Measurements from ENCODE around the gene C7orf57. TPM values are rescaled to one million over a fixed set of nuclear protein-coding genes. Genes with fewer than 3 reads are reported as not detected.

The C7orf57 gene
- polyA plus RNA-seq, 4 donors, result 0.03 to 0.04 TPM; not detected in 2

DNA sequence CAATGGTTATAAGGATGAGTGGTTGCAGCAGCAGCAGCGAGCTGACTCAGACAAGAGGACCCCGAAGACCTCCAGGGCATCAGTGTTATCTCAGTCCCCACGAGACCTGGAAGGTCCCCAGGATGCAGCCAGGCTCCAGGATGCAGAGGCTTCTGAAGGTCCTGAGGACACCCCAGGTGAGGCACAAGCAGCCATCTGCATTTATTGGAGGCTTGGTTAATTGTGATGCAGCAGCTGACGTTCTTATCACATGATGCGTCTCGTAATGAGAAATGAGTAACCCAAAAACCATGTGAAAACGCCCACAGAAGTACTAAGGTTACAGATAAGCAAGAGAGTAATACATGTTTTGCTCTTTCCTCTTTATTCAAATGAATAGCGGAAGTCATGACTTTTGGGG, 17.4 kb downstream of the C7orf57 start:
- H3K9me3 ChIP-seq (ENCODE audit: control insufficient read depth in 2 of 2, insufficient read depth in 1 of 2, low read depth in 1 of 2, low read length in 1 of 2), result no peaks in the 10 kb centered on the region
- no peaks in the 10 kb centered on the region for H3K27me3 ChIP-seq (ENCODE audit: control insufficient read depth in 3 of 3, insufficient read depth in 3 of 3, low read length in 3 of 3)
- peaks cover 0 to 7% (median 3%) of the 10 kb centered on the region in 3 donors for H3K4me1 ChIP-seq (ENCODE audit: control insufficient read depth in 3 of 3, insufficient read depth in 2 of 3, low read depth in 1 of 3, low read length in 2 of 3)
- WGBS, 3 donors, result 46 to 63% (median 51%) methylated on average over 8 of the region's 8 CpGs
- H3K36me3 ChIP-seq (ENCODE audit: control insufficient read depth in 3 of 3, insufficient read depth in 2 of 3, low read depth in 1 of 3, low read length in 3 of 3), result no peaks in the 10 kb centered on the region
- DNase-seq (peak; percentile 82 to 84), FAIRE-seq (no peak)
- H3K27ac ChIP-seq (ENCODE audit: low read depth in 1 of 3, low read length in 2 of 3), result peak overlapping the region in 1 of 3 donors; percentile 65
- no peak overlapping the region for H3K4me3 ChIP-seq (ENCODE audit: low read depth in 1 of 3, low read length in 3 of 3)

DNA sequence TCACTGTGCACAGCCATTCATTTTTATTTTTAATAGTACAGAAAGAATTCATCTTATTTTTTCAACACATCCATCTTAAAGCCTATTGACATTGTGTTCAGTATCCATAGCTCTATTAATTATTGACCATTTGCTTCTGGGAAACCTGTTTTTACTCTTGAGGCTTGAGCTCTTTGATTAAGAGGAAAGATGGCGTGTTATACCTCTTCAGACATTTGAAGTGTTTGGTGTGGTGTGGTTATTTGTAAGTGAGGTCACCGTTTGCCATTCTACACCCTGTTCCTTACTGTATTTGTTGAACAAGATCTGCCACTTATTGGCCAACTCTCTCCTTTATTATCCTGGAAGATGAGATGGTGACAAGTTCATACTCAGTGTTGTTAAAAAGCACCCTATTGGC, 18.4 kb downstream of the C7orf57 start:
- WGBS, 3 donors, result 62 to 79% (median 71%) methylated on average over 2 of the region's 2 CpGs
- peak overlapping the region in 1 of 3 donors; percentile 43 for H3K27ac ChIP-seq (ENCODE audit: low read depth in 1 of 3, low read length in 2 of 3)

DNA sequence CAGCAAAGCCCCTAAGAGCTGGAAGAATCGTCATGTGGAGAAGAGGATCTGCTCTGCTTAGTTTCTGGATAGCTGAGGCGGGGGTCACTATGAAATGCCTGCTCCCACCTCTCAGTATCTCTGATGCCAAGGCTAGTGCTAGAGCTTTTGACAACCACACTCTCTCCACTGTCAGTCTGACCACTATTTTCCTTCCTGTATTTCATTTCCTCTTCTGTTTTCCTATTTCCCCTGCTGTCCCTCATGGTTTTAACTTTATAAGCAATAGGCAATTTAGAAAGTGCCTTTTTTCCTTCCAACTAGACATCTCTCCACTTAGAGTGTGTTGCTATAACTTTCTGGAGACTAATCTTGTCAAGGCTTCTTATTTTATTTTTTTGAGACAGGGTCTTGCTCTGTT, 23.6 kb downstream of the C7orf57 start:
- Histone ChIP-seq H3K36me3 (ENCODE audit: control insufficient read depth in 3 of 3, insufficient read depth in 2 of 3, low read depth in 1 of 3, low read length in 3 of 3) (no peaks in the 10 kb centered on the region), H3K9me3 (ENCODE audit: control insufficient read depth in 2 of 2, insufficient read depth in 1 of 2, low read depth in 1 of 2, low read length in 1 of 2) (no peaks in the 10 kb centered on the region), H3K27ac (ENCODE audit: low read depth in 1 of 3, low read length in 2 of 3) (no peak overlapping the region), H3K4me3 (ENCODE audit: low read depth in 1 of 3, low read length in 3 of 3) (no peak overlapping the region), H3K27me3 (ENCODE audit: control insufficient read depth in 3 of 3, insufficient read depth in 3 of 3, low read length in 3 of 3) (no peaks in the 10 kb centered on the region), H3K4me1 (ENCODE audit: control insufficient read depth in 3 of 3, insufficient read depth in 2 of 3, low read depth in 1 of 3, low read length in 2 of 3) (no peaks in the 10 kb centered on the region)
- 80 to 91% (median 88%) methylated on average over 2 of the region's 2 CpGs for WGBS, 3 donors
- FAIRE-seq, result no peak
- DNase-seq, result no peak

More for the DNA sequence above, 18.4 kb downstream of the C7orf57 start:
- Histone ChIP-seq H3K27me3 (ENCODE audit: control insufficient read depth in 3 of 3, insufficient read depth in 3 of 3, low read length in 3 of 3) (no peaks in the 10 kb centered on the region), H3K36me3 (ENCODE audit: control insufficient read depth in 3 of 3, insufficient read depth in 2 of 3, low read depth in 1 of 3, low read length in 3 of 3) (no peaks in the 10 kb centered on the region), H3K4me1 (ENCODE audit: control insufficient read depth in 3 of 3, insufficient read depth in 2 of 3, low read depth in 1 of 3, low read length in 2 of 3) (peaks cover 0 to 7% (median 3%) of the 10 kb centered on the region in 3 donors), H3K4me3 (ENCODE audit: low read depth in 1 of 3, low read length in 3 of 3) (no peak overlapping the region), H3K9me3 (ENCODE audit: control insufficient read depth in 2 of 2, insufficient read depth in 1 of 2, low read depth in 1 of 2, low read length in 1 of 2) (no peaks in the 10 kb centered on the region)
- DNase-seq (peak in 1 of 2 donors; percentile 51), FAIRE-seq (no peak)

DNA sequence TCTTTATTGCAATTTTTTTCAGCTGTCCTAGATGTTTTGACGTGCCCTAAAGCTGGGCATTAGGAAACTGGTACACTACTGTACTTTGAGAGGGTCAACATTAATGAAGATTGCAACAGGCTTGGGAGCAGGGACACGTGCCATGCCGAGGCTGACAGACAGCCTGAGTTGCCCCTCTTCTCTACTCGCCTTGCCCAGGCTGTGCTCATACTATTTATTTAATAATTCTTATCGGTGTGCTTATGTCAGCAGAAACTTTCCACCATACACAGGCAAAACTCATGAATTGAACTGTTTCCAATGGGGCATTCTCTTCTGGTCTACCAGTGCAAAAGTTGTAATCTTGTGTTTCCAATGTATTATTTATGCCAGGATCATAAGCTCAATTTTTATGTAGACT, 24.4 kb downstream of the C7orf57 start:
- no peak for DNase-seq

DNA sequence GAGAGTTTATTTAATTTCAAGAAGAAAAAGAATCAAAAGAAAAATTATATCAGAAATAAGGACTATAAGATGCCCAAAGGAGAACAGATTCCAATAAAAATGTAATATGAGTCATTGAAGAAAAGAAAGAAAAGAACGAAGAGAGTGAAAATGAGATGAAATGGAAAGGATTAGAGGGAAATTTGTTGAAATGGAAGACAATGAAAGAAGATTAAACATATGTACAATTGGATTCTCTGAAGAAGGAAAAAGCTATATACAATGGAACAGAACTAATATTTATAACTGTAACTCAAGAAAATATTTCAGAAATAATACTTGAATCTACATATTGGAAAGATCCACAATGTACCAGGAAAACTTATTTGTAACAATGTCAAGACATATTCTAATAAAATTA, 28.6 kb downstream of the C7orf57 start:
- peak; percentile 5 for FAIRE-seq

More for the DNA sequence above, 24.4 kb downstream of the C7orf57 start:
- no peaks in the 10 kb centered on the region for H3K36me3 ChIP-seq (ENCODE audit: control insufficient read depth in 3 of 3, insufficient read depth in 2 of 3, low read depth in 1 of 3, low read length in 3 of 3)
- WGBS, 3 donors, result 87 to 93% (median 92%) methylated on average over 5 of the region's 5 CpGs
- H3K4me3 ChIP-seq (ENCODE audit: low read depth in 1 of 3, low read length in 3 of 3), result no peak overlapping the region
- no peaks in the 10 kb centered on the region for H3K9me3 ChIP-seq (ENCODE audit: control insufficient read depth in 2 of 2, insufficient read depth in 1 of 2, low read depth in 1 of 2, low read length in 1 of 2)
- FAIRE-seq, result no peak
- H3K4me1 ChIP-seq (ENCODE audit: control insufficient read depth in 3 of 3, insufficient read depth in 2 of 3, low read depth in 1 of 3, low read length in 2 of 3), result no peaks in the 10 kb centered on the region
- H3K27ac ChIP-seq (ENCODE audit: low read depth in 1 of 3, low read length in 2 of 3), result no peak overlapping the region
- H3K27me3 ChIP-seq (ENCODE audit: control insufficient read depth in 3 of 3, insufficient read depth in 3 of 3, low read length in 3 of 3), result no peaks in the 10 kb centered on the region

DNA sequence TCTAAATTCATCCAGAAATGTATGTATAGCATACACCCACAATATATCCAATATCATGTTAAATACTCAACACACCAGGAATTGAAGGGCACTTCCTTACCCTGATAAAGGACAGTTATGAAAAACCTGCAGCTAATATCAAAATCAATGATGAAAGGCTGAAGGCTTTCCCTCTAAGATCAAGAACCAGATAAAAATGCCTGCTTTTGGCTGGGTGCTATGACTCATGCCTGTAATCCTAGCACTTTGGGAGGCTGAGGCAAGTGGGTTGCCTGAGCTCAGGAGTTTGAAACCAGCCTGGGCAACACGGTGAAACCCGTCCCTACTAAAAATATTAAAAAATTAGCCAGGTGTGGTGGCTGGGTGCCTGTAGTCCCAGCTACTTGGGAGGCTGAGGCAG, 32.1 kb downstream of the C7orf57 start:
- Histone ChIP-seq H3K9me3 (ENCODE audit: control insufficient read depth in 2 of 2, insufficient read depth in 1 of 2, low read depth in 1 of 2, low read length in 1 of 2) (peaks cover 0 to 2% of the 10 kb centered on the region in 2 donors), H3K4me1 (ENCODE audit: control insufficient read depth in 3 of 3, insufficient read depth in 2 of 3, low read depth in 1 of 3, low read length in 2 of 3) (no peaks in the 10 kb centered on the region), H3K4me3 (ENCODE audit: low read depth in 1 of 3, low read length in 3 of 3) (no peak overlapping the region), H3K27me3 (ENCODE audit: control insufficient read depth in 3 of 3, insufficient read depth in 3 of 3, low read length in 3 of 3) (no peaks in the 10 kb centered on the region), H3K27ac (ENCODE audit: low read depth in 1 of 3, low read length in 2 of 3) (no peak overlapping the region), H3K36me3 (ENCODE audit: control insufficient read depth in 3 of 3, insufficient read depth in 2 of 3, low read depth in 1 of 3, low read length in 3 of 3) (no peaks in the 10 kb centered on the region)
- no peak for DNase-seq
- 90 to 93% (median 91%) methylated on average over 2 of the region's 2 CpGs for WGBS, 3 donors
- FAIRE-seq, result no peak

More for the DNA sequence above, 28.6 kb downstream of the C7orf57 start:
- H3K4me1 ChIP-seq (ENCODE audit: control insufficient read depth in 3 of 3, insufficient read depth in 2 of 3, low read depth in 1 of 3, low read length in 2 of 3), result no peaks in the 10 kb centered on the region
- no peaks in the 10 kb centered on the region for H3K27me3 ChIP-seq (ENCODE audit: control insufficient read depth in 3 of 3, insufficient read depth in 3 of 3, low read length in 3 of 3)
- WGBS, 3 donors, result 77 to 87% (median 82%) methylated on average over 1 of the region's 1 CpG
- H3K27ac ChIP-seq (ENCODE audit: low read depth in 1 of 3, low read length in 2 of 3), result no peak overlapping the region
- no peak overlapping the region for H3K4me3 ChIP-seq (ENCODE audit: low read depth in 1 of 3, low read length in 3 of 3)
- DNase-seq, result no peak
- H3K9me3 ChIP-seq (ENCODE audit: control insufficient read depth in 2 of 2, insufficient read depth in 1 of 2, low read depth in 1 of 2, low read length in 1 of 2), result peaks cover 0 to 2% of the 10 kb centered on the region in 2 donors
- no peaks in the 10 kb centered on the region for H3K36me3 ChIP-seq (ENCODE audit: control insufficient read depth in 3 of 3, insufficient read depth in 2 of 3, low read depth in 1 of 3, low read length in 3 of 3)

DNA sequence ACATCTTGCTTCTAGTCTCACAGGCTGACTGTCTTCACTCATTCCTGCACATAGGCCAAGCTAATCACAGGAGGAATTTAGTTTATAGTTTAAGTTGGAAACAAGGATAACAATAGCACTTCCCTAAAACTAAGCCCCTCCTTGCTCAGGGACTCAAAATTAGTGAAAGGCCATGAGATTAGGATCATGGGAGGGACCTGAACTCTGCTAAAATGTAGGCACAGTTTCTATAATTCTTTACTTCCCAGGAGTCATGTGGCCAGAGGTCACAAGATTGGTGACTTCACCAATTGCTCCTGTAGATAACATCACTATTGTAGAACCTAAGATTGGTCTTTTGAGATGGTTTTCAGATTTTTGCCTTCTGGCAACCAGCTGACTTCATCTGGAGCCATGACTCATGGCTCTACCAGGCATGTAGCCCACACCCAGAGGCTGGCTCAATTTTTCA, 38.9 kb downstream of the C7orf57 start:
- Histone ChIP-seq H3K36me3 (ENCODE audit: control insufficient read depth in 3 of 3, insufficient read depth in 2 of 3, low read depth in 1 of 3, low read length in 3 of 3) (no peaks in the 10 kb centered on the region), H3K27ac (ENCODE audit: low read depth in 1 of 3, low read length in 2 of 3) (no peak overlapping the region), H3K4me1 (ENCODE audit: control insufficient read depth in 3 of 3, insufficient read depth in 2 of 3, low read depth in 1 of 3, low read length in 2 of 3) (no peaks in the 10 kb centered on the region), H3K4me3 (ENCODE audit: low read depth in 1 of 3, low read length in 3 of 3) (no peak overlapping the region), H3K27me3 (ENCODE audit: control insufficient read depth in 3 of 3, insufficient read depth in 3 of 3, low read length in 3 of 3) (no peaks in the 10 kb centered on the region), H3K9me3 (ENCODE audit: control insufficient read depth in 2 of 2, insufficient read depth in 1 of 2, low read depth in 1 of 2, low read length in 1 of 2) (no peaks in the 10 kb centered on the region)
- FAIRE-seq (no peak), DNase-seq (no peak)

DNA sequence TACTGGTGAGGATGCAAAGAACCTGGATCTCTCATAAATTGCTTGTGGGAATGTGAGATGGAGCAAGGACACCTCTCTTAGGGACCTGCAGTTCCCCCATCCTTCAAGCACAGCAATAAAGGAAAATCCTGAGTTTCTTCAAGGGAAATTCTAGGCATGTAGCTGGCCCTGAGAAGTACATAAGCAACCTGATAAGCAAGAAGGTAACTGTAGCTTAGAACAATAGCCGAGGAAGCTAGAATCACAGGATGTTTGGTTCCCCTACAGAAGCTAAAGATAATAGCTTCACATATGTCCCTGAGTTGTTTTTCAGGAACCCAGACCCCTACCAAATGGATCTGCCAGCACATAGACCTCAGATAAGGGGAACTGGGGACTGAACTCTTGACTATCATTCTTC, 42.1 kb downstream of the C7orf57 start:
- no peak for FAIRE-seq

DNA sequence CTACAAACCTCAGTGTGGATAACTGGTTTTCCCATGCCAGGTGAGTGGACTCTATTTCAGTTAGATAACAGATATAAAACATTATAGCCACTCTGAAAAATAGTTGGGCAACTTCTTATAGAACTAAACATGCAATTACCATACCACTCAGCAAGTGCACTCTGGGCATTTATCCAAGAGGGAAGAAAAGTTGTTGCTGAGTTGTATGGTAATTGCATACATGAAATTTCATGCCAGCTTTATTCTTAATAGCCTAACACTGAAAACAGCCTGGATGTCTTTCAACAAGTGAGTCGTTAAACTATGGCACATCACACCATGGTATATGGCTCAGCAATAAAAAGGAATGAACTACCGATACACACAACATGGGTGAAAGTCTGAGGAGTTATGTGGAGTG, 43.1 kb downstream of the C7orf57 start:
- H3K27ac ChIP-seq (ENCODE audit: low read depth in 1 of 3, low read length in 2 of 3), result no peak overlapping the region
- peak in 1 of 2 donors; percentile 47 for DNase-seq
- FAIRE-seq, result no peak

More for the DNA sequence above, 42.1 kb downstream of the C7orf57 start:
- no peaks in the 10 kb centered on the region for H3K27me3 ChIP-seq (ENCODE audit: control insufficient read depth in 3 of 3, insufficient read depth in 3 of 3, low read length in 3 of 3)
- no peak overlapping the region for H3K4me3 ChIP-seq (ENCODE audit: low read depth in 1 of 3, low read length in 3 of 3)
- no peaks in the 10 kb centered on the region for H3K9me3 ChIP-seq (ENCODE audit: control insufficient read depth in 2 of 2, insufficient read depth in 1 of 2, low read depth in 1 of 2, low read length in 1 of 2)
- no peak for DNase-seq
- 83 to 92% (median 84%) methylated on average over 1 of the region's 1 CpG for WGBS, 3 donors
- no peaks in the 10 kb centered on the region for H3K4me1 ChIP-seq (ENCODE audit: control insufficient read depth in 3 of 3, insufficient read depth in 2 of 3, low read depth in 1 of 3, low read length in 2 of 3)
- no peaks in the 10 kb centered on the region for H3K36me3 ChIP-seq (ENCODE audit: control insufficient read depth in 3 of 3, insufficient read depth in 2 of 3, low read depth in 1 of 3, low read length in 3 of 3)
- no peak overlapping the region for H3K27ac ChIP-seq (ENCODE audit: low read depth in 1 of 3, low read length in 2 of 3)

More for the DNA sequence above, 43.1 kb downstream of the C7orf57 start:
- 21 to 59% (median 46%) methylated on average over 2 of the region's 2 CpGs for WGBS, 3 donors
- Histone ChIP-seq H3K27me3 (ENCODE audit: control insufficient read depth in 3 of 3, insufficient read depth in 3 of 3, low read length in 3 of 3) (no peaks in the 10 kb centered on the region), H3K4me1 (ENCODE audit: control insufficient read depth in 3 of 3, insufficient read depth in 2 of 3, low read depth in 1 of 3, low read length in 2 of 3) (peaks cover 0 to 3% (median 2%) of the 10 kb centered on the region in 3 donors), H3K9me3 (ENCODE audit: control insufficient read depth in 2 of 2, insufficient read depth in 1 of 2, low read depth in 1 of 2, low read length in 1 of 2) (no peaks in the 10 kb centered on the region), H3K36me3 (ENCODE audit: control insufficient read depth in 3 of 3, insufficient read depth in 2 of 3, low read depth in 1 of 3, low read length in 3 of 3) (no peaks in the 10 kb centered on the region), H3K4me3 (ENCODE audit: low read depth in 1 of 3, low read length in 3 of 3) (no peak overlapping the region)

Data from small intestine (tissue), 7 donors.